ENCODE measurements around the gene ELP2. TPM values are rescaled to one million over a fixed set of nuclear protein-coding genes. Genes with fewer than 3 reads are reported as not detected.

The ELP2 gene
- total and polyA plus RNA-seq, 9 of the 15 experiments (the other 6 are each of a cell fraction or from before 2014, with no cell fraction given): 76.8 to 192 (median 140) TPM

- TF ChIP-seq ZNF444 (CRISPR knock-in tag; IDR thresholded peaks at IDR 0.05): no peak
- TF ChIP-seq ZNF583 (CRISPR knock-in tag; IDR thresholded peaks at IDR 0.05): no peak
- 0 out of 2 replicates have a peak, but pooled peaks have one; percentile 37 for TF ChIP-seq TCF7 (IDR thresholded peaks at IDR 0.05; ENCODE audit: borderline replicate concordance)
- TF ChIP-seq CTBP1 (IDR thresholded peaks at IDR 0.05; ENCODE audit: borderline replicate concordance): 0 out of 2 replicates have a peak, but pooled peaks have one; percentile 22
- no peak for TF ChIP-seq MEF2D (tag; conservative IDR thresholded peaks at IDR 0.05; ENCODE audit: low read depth)
- TF ChIP-seq ZNF174 (CRISPR knock-in tag; IDR thresholded peaks at IDR 0.05): no peak
- peak; percentile 81 for TF ChIP-seq MXD1 (CRISPR knock-in tag; IDR thresholded peaks at IDR 0.05; ENCODE audit: borderline replicate concordance, poor library complexity, severe bottlenecking)
- peak; percentile 93 for TF ChIP-seq POLR2A (conservative IDR thresholded peaks at IDR 0.05)
- TF ChIP-seq, protein P1, sequence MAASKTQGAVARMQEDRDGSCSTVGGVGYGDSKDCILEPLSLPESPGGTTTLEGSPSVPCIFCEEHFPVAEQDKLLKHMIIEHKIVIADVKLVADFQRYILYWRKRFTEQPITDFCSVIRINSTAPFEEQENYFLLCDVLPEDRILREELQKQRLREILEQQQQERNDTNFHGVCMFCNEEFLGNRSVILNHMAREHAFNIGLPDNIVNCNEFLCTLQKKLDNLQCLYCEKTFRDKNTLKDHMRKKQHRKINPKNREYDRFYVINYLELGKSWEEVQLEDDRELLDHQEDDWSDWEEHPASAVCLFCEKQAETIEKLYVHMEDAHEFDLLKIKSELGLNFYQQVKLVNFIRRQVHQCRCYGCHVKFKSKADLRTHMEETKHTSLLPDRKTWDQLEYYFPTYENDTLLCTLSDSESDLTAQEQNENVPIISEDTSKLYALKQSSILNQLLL (CRISPR knock-in tag; IDR thresholded peaks at IDR 0.05; ENCODE audit: borderline replicate concordance): no peak
- no peak for TF ChIP-seq MAFG (tag; conservative IDR thresholded peaks at IDR 0.05)
- TF ChIP-seq SIRT6 (IDR thresholded peaks at IDR 0.05; ENCODE audit: low read depth, low read length): no peak
- TF ChIP-seq, protein P2, sequence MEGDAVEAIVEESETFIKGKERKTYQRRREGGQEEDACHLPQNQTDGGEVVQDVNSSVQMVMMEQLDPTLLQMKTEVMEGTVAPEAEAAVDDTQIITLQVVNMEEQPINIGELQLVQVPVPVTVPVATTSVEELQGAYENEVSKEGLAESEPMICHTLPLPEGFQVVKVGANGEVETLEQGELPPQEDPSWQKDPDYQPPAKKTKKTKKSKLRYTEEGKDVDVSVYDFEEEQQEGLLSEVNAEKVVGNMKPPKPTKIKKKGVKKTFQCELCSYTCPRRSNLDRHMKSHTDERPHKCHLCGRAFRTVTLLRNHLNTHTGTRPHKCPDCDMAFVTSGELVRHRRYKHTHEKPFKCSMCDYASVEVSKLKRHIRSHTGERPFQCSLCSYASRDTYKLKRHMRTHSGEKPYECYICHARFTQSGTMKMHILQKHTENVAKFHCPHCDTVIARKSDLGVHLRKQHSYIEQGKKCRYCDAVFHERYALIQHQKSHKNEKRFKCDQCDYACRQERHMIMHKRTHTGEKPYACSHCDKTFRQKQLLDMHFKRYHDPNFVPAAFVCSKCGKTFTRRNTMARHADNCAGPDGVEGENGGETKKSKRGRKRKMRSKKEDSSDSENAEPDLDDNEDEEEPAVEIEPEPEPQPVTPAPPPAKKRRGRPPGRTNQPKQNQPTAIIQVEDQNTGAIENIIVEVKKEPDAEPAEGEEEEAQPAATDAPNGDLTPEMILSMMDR (IDR thresholded peaks at IDR 0.05 in 2 of 3, conservative IDR thresholded peaks at IDR 0.05 in 1 of 3; ENCODE audit: insufficient read depth in 2 of 3, low read depth in 1 of 3, low read length in 3 of 3): peak in 1 of 3 experiments; percentile 16; a peak in 1 of 6 replicates
- TF ChIP-seq NR2C2 (CRISPR knock-in tag; IDR thresholded peaks at IDR 0.05): peak; percentile 75
- TF ChIP-seq NR2C2 (tag; IDR thresholded peaks at IDR 0.05): peak; percentile 91
- TF ChIP-seq ZNF384 (IDR thresholded peaks at IDR 0.05; ENCODE audit: low read depth, low read length): no peak
- TF ChIP-seq PPARD (CRISPR knock-in tag; IDR thresholded peaks at IDR 0.05): no peak
- peak; percentile 61 for TF ChIP-seq FUS (optimal IDR thresholded peaks at IDR 0.05; ENCODE audit: low read depth, low read length)
- TF ChIP-seq ZKSCAN1 (IDR thresholded peaks at IDR 0.05; ENCODE audit: low read depth, low read length): peak; percentile 21; the same call in 1 of the 2 replicates
- no peak for TF ChIP-seq ZKSCAN8 (CRISPR knock-in tag; IDR thresholded peaks at IDR 0.05)
- TF ChIP-seq, protein P3, sequence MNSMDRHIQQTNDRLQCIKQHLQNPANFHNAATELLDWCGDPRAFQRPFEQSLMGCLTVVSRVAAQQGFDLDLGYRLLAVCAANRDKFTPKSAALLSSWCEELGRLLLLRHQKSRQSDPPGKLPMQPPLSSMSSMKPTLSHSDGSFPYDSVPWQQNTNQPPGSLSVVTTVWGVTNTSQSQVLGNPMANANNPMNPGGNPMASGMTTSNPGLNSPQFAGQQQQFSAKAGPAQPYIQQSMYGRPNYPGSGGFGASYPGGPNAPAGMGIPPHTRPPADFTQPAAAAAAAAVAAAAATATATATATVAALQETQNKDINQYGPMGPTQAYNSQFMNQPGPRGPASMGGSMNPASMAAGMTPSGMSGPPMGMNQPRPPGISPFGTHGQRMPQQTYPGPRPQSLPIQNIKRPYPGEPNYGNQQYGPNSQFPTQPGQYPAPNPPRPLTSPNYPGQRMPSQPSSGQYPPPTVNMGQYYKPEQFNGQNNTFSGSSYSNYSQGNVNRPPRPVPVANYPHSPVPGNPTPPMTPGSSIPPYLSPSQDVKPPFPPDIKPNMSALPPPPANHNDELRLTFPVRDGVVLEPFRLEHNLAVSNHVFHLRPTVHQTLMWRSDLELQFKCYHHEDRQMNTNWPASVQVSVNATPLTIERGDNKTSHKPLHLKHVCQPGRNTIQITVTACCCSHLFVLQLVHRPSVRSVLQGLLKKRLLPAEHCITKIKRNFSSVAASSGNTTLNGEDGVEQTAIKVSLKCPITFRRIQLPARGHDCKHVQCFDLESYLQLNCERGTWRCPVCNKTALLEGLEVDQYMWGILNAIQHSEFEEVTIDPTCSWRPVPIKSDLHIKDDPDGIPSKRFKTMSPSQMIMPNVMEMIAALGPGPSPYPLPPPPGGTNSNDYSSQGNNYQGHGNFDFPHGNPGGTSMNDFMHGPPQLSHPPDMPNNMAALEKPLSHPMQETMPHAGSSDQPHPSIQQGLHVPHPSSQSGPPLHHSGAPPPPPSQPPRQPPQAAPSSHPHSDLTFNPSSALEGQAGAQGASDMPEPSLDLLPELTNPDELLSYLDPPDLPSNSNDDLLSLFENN (IDR thresholded peaks at IDR 0.05; ENCODE audit: low read depth in 2 of 2, low read length in 2 of 2): peak in 1 of 2 experiments; percentile 67; a peak in 2 of 4 replicates
- no peak for TF ChIP-seq IFI16 (CRISPR knock-in tag; IDR thresholded peaks at IDR 0.05)
- peak; percentile 44 for TF ChIP-seq ATF1 (CRISPR knock-in tag; IDR thresholded peaks at IDR 0.05)
- peak; percentile 95 for TF ChIP-seq ATF1 (tag; IDR thresholded peaks at IDR 0.05)
These were observed at the start of gene ELP2, which contains the start of gene SLC39A6 (continued) for GRCh38 chr18:36129300-36130038.

All from K562 (cell line).